OCI-M2 (cell line): ENCODE data around the gene SEMA6A.

Experiments used
- DNase-seq: peaks from one replicate; lab custom pipeline; 2025; ENCODE audit not compliant: unreplicated experiment; lab: John Stamatoyannopoulos, UW

Gene SEMA6A, protein sequence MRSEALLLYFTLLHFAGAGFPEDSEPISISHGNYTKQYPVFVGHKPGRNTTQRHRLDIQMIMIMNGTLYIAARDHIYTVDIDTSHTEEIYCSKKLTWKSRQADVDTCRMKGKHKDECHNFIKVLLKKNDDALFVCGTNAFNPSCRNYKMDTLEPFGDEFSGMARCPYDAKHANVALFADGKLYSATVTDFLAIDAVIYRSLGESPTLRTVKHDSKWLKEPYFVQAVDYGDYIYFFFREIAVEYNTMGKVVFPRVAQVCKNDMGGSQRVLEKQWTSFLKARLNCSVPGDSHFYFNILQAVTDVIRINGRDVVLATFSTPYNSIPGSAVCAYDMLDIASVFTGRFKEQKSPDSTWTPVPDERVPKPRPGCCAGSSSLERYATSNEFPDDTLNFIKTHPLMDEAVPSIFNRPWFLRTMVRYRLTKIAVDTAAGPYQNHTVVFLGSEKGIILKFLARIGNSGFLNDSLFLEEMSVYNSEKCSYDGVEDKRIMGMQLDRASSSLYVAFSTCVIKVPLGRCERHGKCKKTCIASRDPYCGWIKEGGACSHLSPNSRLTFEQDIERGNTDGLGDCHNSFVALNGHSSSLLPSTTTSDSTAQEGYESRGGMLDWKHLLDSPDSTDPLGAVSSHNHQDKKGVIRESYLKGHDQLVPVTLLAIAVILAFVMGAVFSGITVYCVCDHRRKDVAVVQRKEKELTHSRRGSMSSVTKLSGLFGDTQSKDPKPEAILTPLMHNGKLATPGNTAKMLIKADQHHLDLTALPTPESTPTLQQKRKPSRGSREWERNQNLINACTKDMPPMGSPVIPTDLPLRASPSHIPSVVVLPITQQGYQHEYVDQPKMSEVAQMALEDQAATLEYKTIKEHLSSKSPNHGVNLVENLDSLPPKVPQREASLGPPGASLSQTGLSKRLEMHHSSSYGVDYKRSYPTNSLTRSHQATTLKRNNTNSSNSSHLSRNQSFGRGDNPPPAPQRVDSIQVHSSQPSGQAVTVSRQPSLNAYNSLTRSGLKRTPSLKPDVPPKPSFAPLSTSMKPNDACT

DNA sequence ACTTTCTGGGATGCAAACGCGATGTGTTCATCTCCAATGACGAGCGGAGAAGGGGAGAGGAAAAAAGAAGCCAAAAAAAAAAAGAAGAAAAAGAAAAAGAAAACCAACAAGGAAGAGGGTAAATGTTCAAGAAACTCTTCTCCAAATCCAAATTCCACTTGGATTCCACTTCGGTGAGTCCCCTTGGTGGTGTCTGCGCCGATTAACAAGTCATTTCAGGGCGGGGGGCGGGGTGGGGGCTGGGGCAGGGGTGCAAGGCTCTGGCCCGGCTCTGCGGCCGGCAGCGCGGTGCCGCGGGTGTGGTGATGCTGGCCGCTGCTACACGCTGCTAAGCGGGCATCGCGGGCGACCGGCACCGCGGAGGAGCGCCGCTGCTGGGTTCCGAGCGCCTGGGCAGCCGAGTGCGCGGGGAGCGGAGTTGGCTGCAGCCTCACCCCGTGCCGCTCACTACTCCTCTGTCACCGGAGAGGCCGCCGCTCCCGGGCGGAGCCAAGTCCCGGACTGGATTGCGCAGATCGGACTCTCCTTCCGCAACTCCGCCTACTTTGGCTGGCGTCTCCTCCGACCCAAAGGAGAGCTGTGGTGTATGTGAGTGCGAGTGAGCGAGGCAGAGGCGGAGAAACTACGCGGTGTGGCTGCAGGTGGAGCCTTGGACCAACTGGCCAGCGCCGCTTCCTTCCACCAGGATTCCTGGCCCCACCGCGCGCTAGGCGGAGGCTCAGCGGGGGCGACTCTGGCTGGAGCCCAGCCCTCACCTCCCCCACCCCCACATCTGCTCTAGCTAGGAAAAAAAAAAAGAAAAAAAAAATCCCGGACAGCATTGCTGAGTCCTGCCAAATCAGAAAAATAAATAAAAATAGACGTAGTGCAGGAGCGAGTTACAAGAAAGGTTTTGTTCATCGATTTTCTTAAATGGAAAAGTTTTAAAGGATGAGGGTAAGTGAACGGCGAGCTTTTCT, at the start of gene SEMA6A:
Gene SEMA6A, minus strand, starts transcription at position 457 of the 959 bp plus-strand sequence. CDS start 69,879 bp downstream, outside the sequence.
- DNase-seq: peak; percentile 29

DNA sequence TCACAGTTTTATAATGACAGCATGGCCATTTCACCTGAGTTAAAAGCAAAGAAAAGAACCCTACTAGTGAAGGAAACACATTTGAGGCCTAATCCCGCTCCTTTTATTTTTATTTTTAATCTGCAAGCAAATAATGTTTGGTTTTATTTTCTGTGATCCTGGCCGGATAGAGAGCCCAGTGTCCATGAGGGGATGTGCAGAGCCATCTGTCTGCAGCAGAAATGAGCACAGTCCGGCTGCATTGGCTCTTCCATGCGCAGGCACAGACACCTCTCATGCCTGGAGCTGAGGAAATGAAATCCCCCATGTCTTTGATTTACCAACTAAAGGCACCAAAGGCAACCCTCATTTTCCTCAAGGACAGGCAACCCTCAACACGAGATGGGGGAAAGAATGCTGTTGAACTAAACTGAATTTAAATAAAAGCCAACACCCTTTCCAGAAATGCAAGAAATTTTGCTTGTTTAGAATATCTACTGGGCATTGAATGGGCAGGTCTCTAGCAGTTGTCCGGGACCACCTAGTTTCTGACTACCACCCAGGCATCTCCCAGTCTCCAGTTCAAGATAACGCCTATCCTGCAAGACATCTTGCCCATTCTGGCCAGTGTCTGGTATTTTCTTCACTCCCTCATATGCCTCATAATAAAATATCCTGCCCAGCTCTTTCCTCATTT, 47.9 kb upstream of the SEMA6A start:
- no peak for DNase-seq

DNA sequence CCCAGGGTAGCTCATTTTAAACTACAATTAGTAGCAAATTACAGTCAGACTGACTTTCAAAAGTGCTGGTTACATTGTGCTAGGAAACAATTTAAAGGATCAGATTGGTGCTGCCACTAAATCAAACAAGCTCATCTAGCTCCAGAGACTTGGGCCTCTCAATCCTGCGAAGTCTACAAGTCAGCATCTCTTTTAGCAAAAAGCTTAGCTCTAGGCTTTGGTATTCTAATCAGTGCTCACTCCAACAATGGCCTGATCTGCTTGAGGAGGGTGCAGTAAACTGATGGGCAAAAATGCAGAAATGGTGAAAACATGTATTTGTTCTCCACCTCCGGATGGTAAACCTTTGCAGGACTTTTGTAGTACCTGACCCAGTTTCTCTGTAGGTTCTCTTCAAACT, 47.0 kb upstream of the SEMA6A start:
- DNase-seq: no peak

DNA sequence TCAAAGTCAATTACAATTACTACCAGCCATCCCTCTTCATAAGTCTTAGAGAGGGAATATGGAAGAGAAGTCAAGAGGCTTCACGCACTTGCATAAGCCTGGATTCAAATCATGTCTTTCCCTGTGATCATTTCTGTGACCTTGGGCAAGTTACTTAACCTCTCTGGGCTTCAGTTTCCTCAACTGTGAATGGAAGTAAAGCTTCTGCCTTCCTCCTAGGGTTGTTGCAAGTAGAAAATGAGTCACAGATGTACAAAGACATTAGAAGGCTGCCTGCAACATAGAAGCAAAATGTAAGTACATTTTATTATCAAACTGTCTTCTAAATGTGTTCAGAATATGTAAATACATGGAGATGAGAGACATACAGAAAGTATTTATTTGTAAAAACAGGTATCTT, 42.3 kb upstream of the SEMA6A start:
- DNase-seq: no peak

DNA sequence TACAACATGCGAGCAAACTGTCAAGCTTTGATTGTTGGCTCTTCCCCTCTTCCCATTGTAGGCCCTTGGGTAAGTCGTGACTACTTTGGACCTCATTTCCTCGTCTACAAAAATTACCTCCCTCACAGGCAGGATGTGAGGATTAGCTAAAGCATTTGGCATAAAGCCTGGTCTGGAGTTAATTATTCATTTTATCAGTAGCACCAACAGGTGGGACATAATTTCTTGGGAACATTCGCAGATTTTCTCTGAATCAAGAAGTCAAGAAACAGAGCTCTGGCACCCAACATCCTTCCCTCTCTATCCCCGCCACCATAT, 39.9 kb upstream of the SEMA6A start:
- DNase-seq: no peak

GRCh38 chr5:116613445-116613844, 38.8 kb upstream of the SEMA6A start:
- DNase-seq: no peak

DNA sequence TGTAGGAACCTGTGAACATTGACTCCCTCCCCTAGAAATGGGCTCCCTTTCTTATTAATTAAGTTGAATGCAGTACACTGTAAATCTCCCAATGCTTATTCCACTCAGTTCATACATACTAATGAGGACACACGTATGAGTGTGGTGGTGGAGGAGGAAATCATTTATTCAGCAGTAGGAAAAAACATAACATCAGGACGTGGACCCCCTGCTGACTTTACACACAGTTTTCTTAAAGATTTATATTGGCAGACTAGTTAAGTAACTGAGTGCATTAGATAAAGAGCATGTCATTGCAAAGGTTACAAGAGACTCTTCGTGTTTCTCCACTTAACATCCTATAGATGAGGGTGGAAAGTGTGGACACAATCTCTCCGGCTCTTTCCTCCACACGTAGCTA, 37.8 kb upstream of the SEMA6A start:
- DNase-seq: no peak

- DNase-seq: no peak
These were observed 30.9 kb upstream of the SEMA6A start for GRCh38 chr5:116605310-116606070.

- no peak for DNase-seq
These were observed 30.2 kb upstream of the SEMA6A start for GRCh38 chr5:116604805-116605204.

DNA sequence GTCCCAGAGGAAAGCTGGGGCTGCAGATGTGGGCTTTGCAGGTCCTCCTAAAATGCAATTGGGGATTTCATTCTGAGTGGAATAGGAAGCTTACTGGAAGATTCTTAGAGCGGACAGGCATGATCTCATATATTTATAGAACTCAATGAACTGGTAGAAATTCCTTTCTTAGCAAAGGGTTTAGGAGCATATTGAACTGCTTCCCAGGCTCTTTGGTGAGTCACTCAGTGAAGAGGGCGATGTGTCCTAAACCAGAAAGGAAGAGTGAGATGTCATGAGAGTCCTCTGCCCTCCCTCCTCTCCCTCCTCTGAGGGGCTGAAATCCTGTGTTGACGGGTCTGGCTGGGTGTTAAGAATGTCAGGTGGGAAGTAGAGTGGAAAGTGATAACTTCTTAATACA, 26.3 kb upstream of the SEMA6A start:
- DNase-seq: no peak

GRCh38 chr5:116598911-116599310, 24.3 kb upstream of the SEMA6A start:
- no peak for DNase-seq

GRCh38 chr5:116595498-116595897, 20.9 kb upstream of the SEMA6A start:
- DNase-seq: no peak

DNA sequence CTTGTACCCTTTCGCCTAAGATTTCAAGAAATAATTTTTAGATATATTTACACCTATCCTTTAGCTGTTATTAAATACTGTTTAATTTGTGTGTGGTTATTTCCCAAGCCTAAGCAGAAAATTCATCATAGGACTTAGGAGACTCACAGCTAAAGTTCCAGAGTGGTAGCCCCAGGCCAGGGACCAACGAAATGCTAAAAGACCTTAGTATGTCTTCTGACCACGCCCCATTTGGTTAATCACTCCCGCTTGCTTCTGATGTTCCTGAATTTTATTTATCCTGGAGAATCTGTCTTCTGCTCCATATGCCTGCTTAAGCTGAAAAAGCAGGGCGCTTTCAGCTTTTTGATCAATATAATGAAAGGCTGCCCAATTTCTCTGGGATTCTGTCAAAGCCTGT, 18.7 kb upstream of the SEMA6A start:
- no peak for DNase-seq

DNA sequence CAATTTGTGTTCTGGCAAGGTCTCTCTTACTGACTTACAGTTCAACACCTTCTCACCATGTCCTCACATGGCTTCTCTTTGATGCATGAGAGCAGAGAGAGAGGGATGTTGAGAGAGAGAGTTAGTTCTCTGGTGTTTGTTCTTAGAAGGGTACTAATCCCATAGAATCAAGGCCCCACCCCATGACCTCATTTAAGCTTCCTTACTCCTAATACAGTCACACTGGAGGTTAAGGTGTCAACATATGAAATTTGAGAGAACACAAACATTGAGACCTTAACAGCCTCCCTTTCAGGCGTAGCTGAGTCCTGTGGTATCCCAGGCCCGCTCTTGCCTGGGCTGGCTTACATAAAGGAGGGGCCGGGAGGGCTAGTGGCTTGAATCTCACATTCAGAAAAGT, 10.6 kb upstream of the SEMA6A start:
- no peak for DNase-seq

GRCh38 chr5:116583862-116584222, 9.2 kb upstream of the SEMA6A start:
- no peak for DNase-seq

GRCh38 chr5:116583085-116583861, 8.7 kb upstream of the SEMA6A start:
- no peak for DNase-seq

DNA sequence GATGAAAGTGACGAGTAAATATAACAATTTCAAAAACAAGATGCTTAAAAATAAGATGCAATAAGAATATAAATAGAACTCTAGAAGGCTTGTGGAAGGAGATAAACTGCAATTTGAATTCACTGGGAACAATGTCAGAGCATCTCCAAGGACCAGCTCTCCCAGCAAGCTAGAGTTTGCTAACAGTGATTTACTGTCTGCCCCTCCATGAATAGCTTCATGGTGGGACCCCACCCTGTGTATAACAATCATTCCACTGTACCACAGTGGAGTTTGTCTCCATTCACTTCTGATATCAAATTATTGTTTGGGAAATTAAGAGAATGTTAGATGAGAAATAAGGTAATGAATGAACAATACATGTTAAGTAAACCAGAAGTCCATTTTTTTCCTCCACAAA, 7.3 kb upstream of the SEMA6A start:
- DNase-seq: no peak

DNA sequence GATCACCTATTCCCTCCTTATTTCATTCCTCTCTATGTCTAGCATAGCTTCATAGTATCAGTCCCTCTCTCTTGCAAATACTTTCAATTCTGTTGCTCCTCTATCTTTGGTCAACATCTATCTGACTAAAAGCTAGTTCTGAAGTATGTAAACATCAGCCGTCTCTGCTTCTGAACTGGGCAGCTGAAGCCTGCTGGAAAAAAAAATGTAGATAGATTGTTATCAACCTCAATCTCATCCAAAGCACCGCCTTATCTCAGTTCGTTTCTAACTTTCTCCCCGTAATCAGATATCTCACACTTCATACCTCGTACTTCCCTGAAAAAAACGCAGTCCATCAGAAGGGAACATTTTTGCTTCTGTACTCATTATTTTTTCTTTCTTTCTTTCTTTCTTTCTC, 4.5 kb upstream of the SEMA6A start:
- no peak for DNase-seq

- no peak for DNase-seq
These were observed 4.1 kb upstream of the SEMA6A start for GRCh38 chr5:116578676-116579075.
